Memory B cell (primary cell): Measurements from ENCODE around the gene OR5V1.
"Not testable (repeated sequence)": the region's sequence is repeated elsewhere in the genome, so short reads cannot be mapped to it uniquely, and the experiment has no call there.

Experiments
- ATAC-seq: fragments of 150-1000 bp; cut with Tn5 transposase; 2 replicates; pipeline ENCODE4 v1.10.0; 2021; ENCODE audit warnings: low read depth, mild to moderate bottlenecking, moderate library complexity
- DNase-seq, 2 donors: peaks; one replicate each; pipeline ENCODE4 v3.0.0; 2022; ENCODE audit warnings: low spot score in 2 of 2
- H3K27ac Mint-ChIP-seq: one replicate; pipeline ENCODE4 v1.8.0; 2022; ENCODE audit warnings: mild to moderate bottlenecking, moderate library complexity, mixed read lengths
- H3K27me3 Mint-ChIP-seq: one replicate; pipeline ENCODE4 v1.8.0; 2022; ENCODE audit warnings: mixed read lengths
- H3K36me3 Mint-ChIP-seq: one replicate; pipeline ENCODE4 v1.8.0; 2022; ENCODE audit warnings: mild to moderate bottlenecking, mixed read lengths
- H3K4me1 Mint-ChIP-seq: one replicate; pipeline ENCODE4 v1.8.0; 2022; ENCODE audit warnings: mixed read lengths
- H3K4me3 Mint-ChIP-seq: one replicate; pipeline ENCODE4 v1.8.0; 2022; ENCODE audit warnings: mild to moderate bottlenecking, moderate library complexity, mixed read lengths
- H3K9me3 Mint-ChIP-seq: one replicate; pipeline ENCODE4 v1.8.0; 2022; ENCODE audit warnings: mixed read lengths

The OR5V1 gene

GRCh38 chr6:29323332-29323731 lies 45.3 kb downstream of the OR5V1 start:
- H3K4me3 Mint-ChIP-seq, ATAC-seq, H3K4me1 Mint-ChIP-seq, H3K9me3 Mint-ChIP-seq, DNase-seq, H3K27me3 Mint-ChIP-seq, H3K36me3 Mint-ChIP-seq, H3K27ac Mint-ChIP-seq: not testable (repeated sequence)

- no peak overlapping the region for H3K4me3 Mint-ChIP-seq
These were observed 48.7 kb downstream of the OR5V1 start for GRCh38 chr6:29319931-29320330.

More at GRCh38 chr6:29319931-29320330, 48.7 kb downstream of the OR5V1 start:
- DNase-seq, result no peak
- H3K27me3 Mint-ChIP-seq, result peaks cover 10% of the 10 kb centered on the region
- no peak overlapping the region for H3K27ac Mint-ChIP-seq
- no peaks in the 10 kb centered on the region for H3K9me3 Mint-ChIP-seq
- ATAC-seq, result no peak
- H3K36me3 Mint-ChIP-seq, result no peaks in the 10 kb centered on the region
- H3K4me1 Mint-ChIP-seq, result no peaks in the 10 kb centered on the region
